HepG2 (cell line): ENCODE measurements around the gene TXNDC12. TPM values are rescaled to one million over a fixed set of nuclear protein-coding genes. Genes with fewer than 3 reads are reported as not detected.
A peak's percentile ranks its signal among the peaks of the same experiment; 100 is the strongest.

Experiments used
- FOXC1 ChIP-seq: sonication (generic); formaldehyde crosslinking; IDR thresholded peaks from 2 replicates; pipeline ENCODE4 v1.8.0; 2022; ENCODE audit warnings: mild to moderate bottlenecking, missing genetic modification reagents, borderline replicate concordance
- GATA4 ChIP-seq: sonication (generic); IDR thresholded peaks from 2 replicates; pipeline ENCODE4 v1.6.1; 2016; ENCODE audit warnings: antibody characterized with exemption, low read depth, borderline replicate concordance
- GATAD1 ChIP-seq: IDR thresholded peaks from 2 replicates; pipeline ENCODE4 v1.6.1; 2016; ENCODE audit warnings: missing genetic modification reagents, missing compliant biosample characterization
- GATAD2A ChIP-seq: IDR thresholded peaks from 2 replicates; pipeline ENCODE4 v1.6.1; 2016
- GFI1 ChIP-seq: sonication (generic); formaldehyde crosslinking; IDR thresholded peaks from 2 replicates; pipeline ENCODE4 v1.5.0; 2020; ENCODE audit warnings: missing genetic modification reagents, mild to moderate bottlenecking, borderline replicate concordance
- IRX3 ChIP-seq: sonication (generic); formaldehyde crosslinking; IDR thresholded peaks from 2 replicates; pipeline ENCODE4 v1.8.1; 2023; ENCODE audit warnings: mild to moderate bottlenecking, low read depth, missing genetic modification reagents, borderline replicate concordance
- LCORL ChIP-seq, 2 experiments: fragments of 450-650 bp in 1 of 2; sonication (generic) in 1 of 2; formaldehyde crosslinking in 1 of 2; IDR thresholded peaks; 2 replicates each; pipeline versions ENCODE4 v1.5.0 to v1.6.1; 2017 to 2020; ENCODE audit warnings: antibody characterized with exemption in 1 of 2, missing genetic modification reagents in 1 of 2
- MBD4 ChIP-seq: IDR thresholded peaks from 2 replicates; pipeline ENCODE4 v1.6.1; 2012; ENCODE audit warnings: low read length, inconsistent platforms, borderline replicate concordance
- NCOA2 ChIP-seq: sonication (generic); formaldehyde crosslinking; IDR thresholded peaks from 2 replicates; pipeline ENCODE4 v1.8.0; 2022; ENCODE audit warnings: inconsistent platforms
- NFYB ChIP-seq: sonication (generic); formaldehyde crosslinking; IDR thresholded peaks from 2 replicates; pipeline ENCODE4 v1.4.0; 2020; ENCODE audit warnings: missing genetic modification reagents
- NRL ChIP-seq: sonication (generic); formaldehyde crosslinking; IDR thresholded peaks from 2 replicates; pipeline ENCODE4 v1.5.0; 2020; ENCODE audit warnings: missing genetic modification reagents, mild to moderate bottlenecking, moderate library complexity, borderline replicate concordance
- SIX1 ChIP-seq: sonication (generic); formaldehyde crosslinking; IDR thresholded peaks from 2 replicates; pipeline ENCODE4 v1.4.0; 2020; ENCODE audit warnings: missing genetic modification reagents, borderline replicate concordance
- SKI ChIP-seq: fragments of 450-650 bp; IDR thresholded peaks from one replicate; pipeline ENCODE4 v1.6.1; 2018; ENCODE audit warnings: mild to moderate bottlenecking; ENCODE audit not compliant: partially characterized antibody
- SMC3 ChIP-seq: IDR thresholded peaks from 2 replicates; pipeline ENCODE4 v1.6.1; 2011; ENCODE audit warnings: low read length, improper control_type of control experiment
- SOX5 ChIP-seq: IDR thresholded peaks from 2 replicates; pipeline ENCODE4 v1.6.1; 2016; ENCODE audit warnings: borderline replicate concordance
- TBX2 ChIP-seq: sonication (generic); formaldehyde crosslinking; IDR thresholded peaks from 2 replicates; pipeline ENCODE4 v1.5.0; 2020; ENCODE audit warnings: missing genetic modification reagents, mild to moderate bottlenecking, borderline replicate concordance
- TFE3 ChIP-seq: IDR thresholded peaks from 2 replicates; pipeline ENCODE4 v1.6.1; 2016
- ZMYM3 ChIP-seq: sonication (generic); formaldehyde crosslinking; IDR thresholded peaks from 2 replicates; pipeline ENCODE4 v1.5.1; 2020; ENCODE audit warnings: mild to moderate bottlenecking, missing genetic modification reagents
- ZNF101 ChIP-seq: sonication (generic); formaldehyde crosslinking; IDR thresholded peaks from 2 replicates; pipeline ENCODE4 v1.4.0; 2020; ENCODE audit warnings: mild to moderate bottlenecking, low read depth, missing genetic modification reagents, borderline replicate concordance
- ZNF205 ChIP-seq: IDR thresholded peaks from 2 replicates; pipeline ENCODE4 v1.6.1; 2018; ENCODE audit warnings: missing biosample characterization, missing genetic modification reagents
- ZNF232 ChIP-seq: sonication (generic); formaldehyde crosslinking; IDR thresholded peaks from 2 replicates; pipeline ENCODE4 v1.4.0; 2020; ENCODE audit warnings: missing genetic modification reagents, borderline replicate concordance
- ZNF3 ChIP-seq: IDR thresholded peaks from 2 replicates; pipeline ENCODE4 v1.7.0; 2017; ENCODE audit warnings: inconsistent platforms
- ZNF362 ChIP-seq: sonication (generic); formaldehyde crosslinking; IDR thresholded peaks from 2 replicates; pipeline ENCODE4 v1.4.0; 2020; ENCODE audit warnings: missing genetic modification reagents, mild to moderate bottlenecking, borderline replicate concordance
- ZNF614 ChIP-seq: IDR thresholded peaks from 2 replicates; pipeline ENCODE4 v1.6.1; 2018; ENCODE audit warnings: missing biosample characterization, missing genetic modification reagents, inconsistent platforms, borderline replicate concordance
- ZNF644 ChIP-seq: IDR thresholded peaks from 2 replicates; pipeline ENCODE4 v1.6.1; 2016; ENCODE audit warnings: low read depth
- polyA plus RNA-seq, 8 experiments: library from polyadenylated mRNA; depleted of rRNA in 3 of 8; stranded (reverse) in 7 of 8; unstranded in 1 of 8; fragments of >200 nt; fragmentation: Illumina TruSeq in 4 of 8; extraction: Trizol in 4 of 8; gene quantifications; 2 replicates each; pipeline versions ENCODE4 v1.2.1 to v1.2.3, GENCODE V29; 2011 to 2016; ENCODE audit warnings: low read depth in 4 of 8, missing spikeins in 1 of 8, mixed read lengths in 1 of 8; ENCODE audit not compliant: insufficient read depth in 1 of 8
- total RNA-seq, 5 experiments: library from RNA; depleted of rRNA; stranded (reverse); fragments of >200 nt; fragmentation: Illumina TruSeq; extraction: Trizol; gene quantifications; 2 replicates each; pipeline ENCODE4 v1.2.3, GENCODE V29; 2016; ENCODE audit warnings: low read depth in 1 of 5
- TF ChIP-seq, protein P1 (sequence below): sonication (generic); formaldehyde crosslinking; IDR thresholded peaks from 2 replicates; pipeline ENCODE4 v1.5.1; 2020; ENCODE audit warnings: mild to moderate bottlenecking, missing genetic modification reagents, borderline replicate concordance
- TF ChIP-seq, protein P2 (sequence below): sonication (generic); formaldehyde crosslinking; IDR thresholded peaks from 2 replicates; pipeline ENCODE4 v1.5.0; 2020; ENCODE audit warnings: mild to moderate bottlenecking, low read depth, missing genetic modification reagents, borderline replicate concordance

TXNDC12 gene
- total and polyA plus RNA-seq, 2 of the 13 experiments (the other 11 are each of a cell fraction or from before 2014, with no cell fraction given), result 65.6 to 67.2 TPM

DNA sequence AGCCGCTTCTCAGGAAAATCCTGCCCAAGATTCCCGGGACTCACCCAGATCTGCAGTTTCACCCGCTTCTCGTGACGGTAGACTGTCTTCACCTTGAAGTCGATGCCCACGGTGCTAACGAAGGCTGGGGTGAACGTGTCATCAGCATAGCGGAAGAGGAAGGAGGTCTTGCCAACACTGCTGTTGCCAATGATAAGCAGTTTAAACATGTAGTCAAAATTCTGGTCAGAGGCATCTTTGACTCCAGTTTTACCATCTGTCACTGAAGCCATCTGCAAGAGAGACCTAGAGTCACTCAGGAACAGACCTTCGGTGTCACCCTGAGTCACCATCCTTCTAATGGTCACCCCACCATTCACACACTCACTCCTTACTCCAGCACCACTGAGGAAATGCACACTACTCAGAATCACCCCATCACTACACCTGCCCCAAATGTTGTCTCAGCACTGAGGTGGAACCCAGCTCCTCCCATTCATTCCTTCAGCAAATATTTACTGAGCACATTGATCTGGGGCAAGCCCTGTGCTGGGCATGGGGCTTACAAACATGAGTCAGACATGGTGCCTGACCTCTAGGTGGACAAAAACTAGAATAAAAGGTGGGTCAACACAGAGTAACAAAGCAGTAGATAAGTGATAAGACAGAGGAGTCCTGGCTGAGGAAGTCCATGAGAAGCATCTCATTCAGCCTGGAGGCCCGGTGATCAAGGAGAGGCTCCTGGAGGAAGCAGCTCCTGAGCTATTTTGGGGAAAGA lies 78.0 kb downstream of the TXNDC12 start (continued):
- TF ChIP-seq, protein P1, sequence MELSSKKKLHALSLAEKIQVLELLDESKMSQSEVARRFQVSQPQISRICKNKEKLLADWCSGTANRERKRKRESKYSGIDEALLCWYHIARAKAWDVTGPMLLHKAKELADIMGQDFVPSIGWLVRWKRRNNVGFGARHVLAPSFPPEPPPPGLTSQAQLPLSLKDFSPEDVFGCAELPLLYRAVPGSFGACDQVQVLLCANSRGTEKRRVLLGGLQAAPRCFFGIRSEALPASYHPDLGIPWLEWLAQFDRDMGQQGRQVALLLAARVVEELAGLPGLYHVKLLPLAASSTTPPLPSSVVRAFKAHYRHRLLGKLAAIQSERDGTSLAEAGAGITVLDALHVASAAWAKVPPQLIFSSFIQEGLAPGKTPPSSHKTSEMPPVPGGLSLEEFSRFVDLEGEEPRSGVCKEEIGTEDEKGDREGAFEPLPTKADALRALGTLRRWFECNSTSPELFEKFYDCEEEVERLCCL, result no peak
- TF ChIP-seq ZNF614 (CRISPR knock-in tag) (peak; percentile 46; the same call in 1 of the 2 replicates), ZNF362 (CRISPR knock-in tag) (0 out of 2 replicates have a peak, but pooled peaks have one; percentile 25), ZMYM3 (peak; percentile 66), SKI (peak; percentile 26), NCOA2 (CRISPR knock-in tag) (peak; percentile 73), TFE3 (peak; percentile 41; the same call in 1 of the 2 replicates), ZNF101 (no peak), SMC3 (no peak), GATAD1 (CRISPR knock-in tag) (0 out of 2 replicates have a peak, but pooled peaks have one; percentile 28), NFYB (CRISPR knock-in tag) (no peak), NRL (CRISPR knock-in tag) (no peak), SIX1 (CRISPR knock-in tag) (peak; percentile 49; the same call in 1 of the 2 replicates), GATA4 (peak; percentile 84; the same call in 1 of the 2 replicates), ZNF3 (CRISPR knock-in tag) (0 out of 2 replicates have a peak, but pooled peaks have one; percentile 41), IRX3 (CRISPR knock-in tag) (no peak), ZNF205 (CRISPR knock-in tag) (0 out of 2 replicates have a peak, but pooled peaks have one; percentile 64), LCORL (IDR thresholded peaks at IDR 0.05) (no peak; the same call in 1 of the 2 replicates), LCORL (CRISPR knock-in tag; IDR thresholded peaks at IDR 0.05) (peak; percentile 52; the same call in 1 of the 2 replicates), MBD4 (no peak), FOXC1 (CRISPR knock-in tag) (no peak), TBX2 (CRISPR knock-in tag) (peak; percentile 59), GFI1 (CRISPR knock-in tag) (0 out of 2 replicates have a peak, but pooled peaks have one; percentile 52), ZNF232 (CRISPR knock-in tag) (no peak), GATAD2A (CRISPR knock-in tag) (peak; percentile 91), SOX5 (CRISPR knock-in tag) (peak; percentile 93), ZNF644 (CRISPR knock-in tag) (peak; percentile 64)
- TF ChIP-seq, protein P2, sequence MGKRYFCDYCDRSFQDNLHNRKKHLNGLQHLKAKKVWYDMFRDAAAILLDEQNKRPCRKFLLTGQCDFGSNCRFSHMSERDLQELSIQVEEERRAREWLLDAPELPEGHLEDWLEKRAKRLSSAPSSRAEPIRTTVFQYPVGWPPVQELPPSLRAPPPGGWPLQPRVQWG (CRISPR knock-in tag), result no peak
